Astrocyte of the spinal cord (primary cell): ENCODE data around the gene LRSAM1.
A peak's percentile ranks its signal among the peaks of the same experiment; 100 is the strongest.

Experiments used
- DNase-seq: peaks from one replicate; pipeline ENCODE4 v3.0.0; 2011; ENCODE audit warnings: low read depth, low spot score
- H3K4me3 ChIP-seq: 2 replicates; pipeline ENCODE4 v1.5.1; 2011; ENCODE audit warnings: low read depth, mild to moderate bottlenecking, low read length, moderate library complexity
- in situ Hi-C: cut with HindIII; loops from 2 replicates; pipeline ENCODE4 v1.10.0; 2017; ENCODE audit warnings: low sequenced_read_pairs
- TF ChIP-seq, protein P1 (sequence below): IDR thresholded peaks from 2 replicates; pipeline ENCODE4 v1.5.1; 2012; ENCODE audit warnings: low read depth, mild to moderate bottlenecking, low read length, inconsistent platforms

The LRSAM1 gene

DNA sequence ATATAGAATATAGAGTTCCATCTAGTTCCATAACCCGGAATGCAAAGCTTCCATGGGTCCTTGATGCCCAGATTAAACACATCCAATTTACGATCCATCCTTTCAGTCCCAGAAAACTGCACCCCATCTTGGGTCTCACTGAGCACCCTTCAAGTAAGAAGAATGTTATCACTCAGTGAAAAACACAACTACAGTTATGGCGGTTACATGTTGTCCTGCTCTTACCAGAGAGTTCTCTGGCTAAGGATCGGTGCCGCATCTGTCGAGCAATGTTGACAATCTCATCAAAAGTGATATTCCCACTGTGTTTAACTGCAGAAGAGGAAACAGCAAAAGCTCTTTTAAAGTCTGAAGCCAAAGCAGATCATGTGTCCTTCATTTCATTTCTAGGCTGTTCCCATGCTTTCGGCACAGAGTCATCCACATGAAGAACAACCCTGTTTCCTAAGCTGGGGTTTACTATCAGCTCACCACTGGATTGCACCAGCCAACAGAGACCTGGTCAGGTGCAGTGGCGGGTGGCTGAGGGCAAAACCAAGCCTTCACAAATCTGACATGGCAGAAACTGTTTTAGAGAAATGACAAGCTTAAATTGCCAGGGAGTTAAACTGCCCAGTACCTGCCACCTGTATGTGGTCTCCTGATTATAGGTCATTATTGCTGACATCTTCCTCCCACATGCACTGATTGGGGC lies 3.1 kb upstream of the LRSAM1 start:
- in situ Hi-C loops: no loop called here
- peak overlapping the region; percentile 99 for H3K4me3 ChIP-seq
- no peak for DNase-seq
- TF ChIP-seq, protein P1, sequence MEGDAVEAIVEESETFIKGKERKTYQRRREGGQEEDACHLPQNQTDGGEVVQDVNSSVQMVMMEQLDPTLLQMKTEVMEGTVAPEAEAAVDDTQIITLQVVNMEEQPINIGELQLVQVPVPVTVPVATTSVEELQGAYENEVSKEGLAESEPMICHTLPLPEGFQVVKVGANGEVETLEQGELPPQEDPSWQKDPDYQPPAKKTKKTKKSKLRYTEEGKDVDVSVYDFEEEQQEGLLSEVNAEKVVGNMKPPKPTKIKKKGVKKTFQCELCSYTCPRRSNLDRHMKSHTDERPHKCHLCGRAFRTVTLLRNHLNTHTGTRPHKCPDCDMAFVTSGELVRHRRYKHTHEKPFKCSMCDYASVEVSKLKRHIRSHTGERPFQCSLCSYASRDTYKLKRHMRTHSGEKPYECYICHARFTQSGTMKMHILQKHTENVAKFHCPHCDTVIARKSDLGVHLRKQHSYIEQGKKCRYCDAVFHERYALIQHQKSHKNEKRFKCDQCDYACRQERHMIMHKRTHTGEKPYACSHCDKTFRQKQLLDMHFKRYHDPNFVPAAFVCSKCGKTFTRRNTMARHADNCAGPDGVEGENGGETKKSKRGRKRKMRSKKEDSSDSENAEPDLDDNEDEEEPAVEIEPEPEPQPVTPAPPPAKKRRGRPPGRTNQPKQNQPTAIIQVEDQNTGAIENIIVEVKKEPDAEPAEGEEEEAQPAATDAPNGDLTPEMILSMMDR: no peak

- TF ChIP-seq, protein P1: no peak
- peak; percentile 2 for DNase-seq
- in situ Hi-C loops: no loop called here
- peak overlapping the region; percentile 99 for H3K4me3 ChIP-seq
Observed at GRCh38 chr9:127449332-127449966, 1.9 kb upstream of the LRSAM1 start.

- in situ Hi-C loops: no loop called here
- TF ChIP-seq, protein P1: no peak
- peak; percentile 16 for DNase-seq
- peak overlapping the region; percentile 99 for H3K4me3 ChIP-seq
Observed at GRCh38 chr9:127450243-127450760, 1.0 kb upstream of the LRSAM1 start.

GRCh38 chr9:127451608-127451857 lies 223 bp downstream of the LRSAM1 start:
- H3K4me3 ChIP-seq: peak overlapping the region; percentile 99
- TF ChIP-seq, protein P1: no peak
- in situ Hi-C loops: no loop called here
- DNase-seq: peak; percentile 59

DNA sequence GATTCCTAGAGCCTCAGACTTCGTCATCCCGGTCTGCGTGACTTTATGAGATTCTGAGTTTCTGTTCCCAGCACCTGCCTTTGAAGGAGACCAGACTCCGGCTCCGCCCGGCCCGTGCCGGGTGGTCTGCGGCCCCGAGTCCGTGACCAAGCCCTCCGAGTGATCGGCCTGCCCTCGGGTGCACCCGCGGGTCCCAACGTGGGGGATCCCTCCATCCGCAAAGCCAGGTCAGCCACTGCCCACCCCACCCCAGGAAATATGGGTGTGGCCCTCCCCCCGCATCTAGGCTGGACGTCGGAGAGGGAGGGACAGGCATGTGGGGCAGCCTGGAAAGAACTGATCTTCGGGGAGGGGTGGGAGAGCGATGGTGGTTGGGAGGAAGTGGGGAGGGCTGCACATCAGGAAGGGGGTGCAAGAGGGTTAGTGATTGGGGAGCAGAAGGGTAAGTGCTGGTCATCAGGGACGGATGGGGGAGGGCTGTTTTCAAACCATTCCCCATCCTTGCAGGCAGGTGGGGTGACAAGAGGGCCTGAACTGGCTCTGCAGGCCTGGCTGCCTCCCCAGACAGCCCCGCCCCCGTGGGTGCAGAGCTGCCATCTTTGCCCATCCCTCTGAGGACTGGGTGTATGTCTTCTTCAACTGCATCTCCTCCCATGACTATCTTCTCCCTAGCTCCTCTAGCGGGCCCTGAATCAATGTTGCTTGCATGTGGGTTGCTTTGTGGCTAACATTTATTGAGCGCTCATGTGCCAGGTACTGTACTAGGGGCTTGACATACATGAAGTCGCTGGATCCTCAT lies 747 bp downstream of the LRSAM1 start:
- in situ Hi-C loops: no loop called here
- TF ChIP-seq, protein P1: no peak
- DNase-seq: peak; percentile 35
- peak overlapping the region; percentile 99 for H3K4me3 ChIP-seq

- H3K4me3 ChIP-seq: no peak overlapping the region
- TF ChIP-seq, protein P1: no peak
- in situ Hi-C loops: no loop called here
- DNase-seq: peak; percentile 8
Observed at GRCh38 chr9:127452691-127453090, 1.4 kb downstream of the LRSAM1 start.
